Astrocyte (in vitro differentiated cells and primary cell): Measurements from ENCODE around the gene SCGB1D1. TPM values are rescaled to one million over a fixed set of nuclear protein-coding genes. Genes with fewer than 3 reads are reported as not detected.

ENCODE experiments used
- DNase-seq: peaks from one replicate; pipeline ENCODE4 v3.0.0-alpha.2; 2010; ENCODE audit warnings: low read depth
- FAIRE-seq: peaks from 2 replicates; lab custom pipeline; 2011; peaks lifted over from hg19 to GRCh38; lab: Jason Lieb, UNC
- H2AFZ ChIP-seq: 2 replicates; pipeline ENCODE4 v1.6.0; 2012; ENCODE audit warnings: low read depth, low read length, inconsistent platforms
- H3K27ac ChIP-seq: 2 replicates; pipeline ENCODE4 v1.5.1; 2011; ENCODE audit warnings: low read depth, low read length, inconsistent platforms
- H3K27me3 ChIP-seq: 2 replicates; pipeline ENCODE4 v1.6.0; 2011; ENCODE audit warnings: low read length, inconsistent platforms; ENCODE audit not compliant: insufficient read depth
- H3K36me3 ChIP-seq: 2 replicates; pipeline ENCODE4 v1.5.1; 2011; ENCODE audit warnings: low read length, inconsistent platforms; ENCODE audit not compliant: insufficient read depth
- H3K4me1 ChIP-seq: 2 replicates; pipeline ENCODE4 v1.5.1; 2011; ENCODE audit warnings: low read length, inconsistent platforms; ENCODE audit not compliant: insufficient read depth
- H3K4me2 ChIP-seq: 2 replicates; pipeline ENCODE4 v1.6.0; 2012; ENCODE audit warnings: low read length, inconsistent platforms
- H3K4me3 ChIP-seq: 2 replicates; pipeline ENCODE4 v1.5.1; 2011; ENCODE audit warnings: low read depth, mild to moderate bottlenecking, low read length, inconsistent platforms; ENCODE audit not compliant: insufficient read depth
- H3K79me2 ChIP-seq: 2 replicates; pipeline ENCODE4 v1.6.0; 2012; ENCODE audit warnings: mild to moderate bottlenecking, low read length, inconsistent platforms; ENCODE audit not compliant: insufficient read depth
- H3K9ac ChIP-seq: 2 replicates; pipeline ENCODE4 v1.6.0; 2012; ENCODE audit warnings: mild to moderate bottlenecking, low read length, inconsistent platforms
- H3K9me3 ChIP-seq: 2 replicates; pipeline ENCODE4 v1.5.1; 2012; ENCODE audit warnings: low read depth, mild to moderate bottlenecking, low read length, inconsistent platforms; ENCODE audit not compliant: insufficient read depth
- H4K20me1 ChIP-seq: 2 replicates; pipeline ENCODE4 v1.6.0; 2012; ENCODE audit warnings: low read length, inconsistent platforms; ENCODE audit not compliant: insufficient read depth
- H3K27ac Mint-ChIP-seq: one replicate; pipeline ENCODE4 v1.8.0; 2021; ENCODE audit warnings: mild to moderate bottlenecking, mixed read lengths; ENCODE audit not compliant: unreplicated experiment
- H3K27me3 Mint-ChIP-seq: one replicate; pipeline ENCODE4 v1.8.0; 2021; ENCODE audit warnings: low read depth, mixed read lengths; ENCODE audit not compliant: unreplicated experiment
- H3K36me3 Mint-ChIP-seq: one replicate; pipeline ENCODE4 v1.8.0; 2021; ENCODE audit warnings: low read depth, mixed read lengths; ENCODE audit not compliant: unreplicated experiment
- H3K4me1 Mint-ChIP-seq: one replicate; pipeline ENCODE4 v1.8.0; 2021; ENCODE audit warnings: low read depth, mixed read lengths; ENCODE audit not compliant: unreplicated experiment
- H3K4me3 Mint-ChIP-seq: one replicate; pipeline ENCODE4 v1.8.0; 2021; ENCODE audit warnings: mild to moderate bottlenecking, moderate library complexity, mixed read lengths; ENCODE audit not compliant: unreplicated experiment
- H3K9me3 Mint-ChIP-seq: one replicate; pipeline ENCODE4 v1.8.0; 2021; ENCODE audit warnings: mild to moderate bottlenecking, mixed read lengths; ENCODE audit not compliant: unreplicated experiment
- CTCF ChIP-seq: IDR thresholded peaks from 2 replicates; pipeline ENCODE4 v1.5.1; 2011; ENCODE audit warnings: low read depth, mild to moderate bottlenecking, inconsistent platforms, low read length, moderate library complexity; ENCODE audit not compliant: insufficient read depth
- EZH2 ChIP-seq: IDR thresholded peaks from 2 replicates; pipeline ENCODE4 v1.6.1; 2012; ENCODE audit warnings: mild to moderate bottlenecking, low read length, inconsistent platforms; ENCODE audit not compliant: insufficient read depth
- total RNA-seq: library from RNA; stranded (reverse); gene quantifications from 2 replicates; pipeline ENCODE4 v1.2.1, GENCODE V29; 2021

SCGB1D1 gene
- total RNA-seq, 1 donor from 2014 or later: not detected

DNA sequence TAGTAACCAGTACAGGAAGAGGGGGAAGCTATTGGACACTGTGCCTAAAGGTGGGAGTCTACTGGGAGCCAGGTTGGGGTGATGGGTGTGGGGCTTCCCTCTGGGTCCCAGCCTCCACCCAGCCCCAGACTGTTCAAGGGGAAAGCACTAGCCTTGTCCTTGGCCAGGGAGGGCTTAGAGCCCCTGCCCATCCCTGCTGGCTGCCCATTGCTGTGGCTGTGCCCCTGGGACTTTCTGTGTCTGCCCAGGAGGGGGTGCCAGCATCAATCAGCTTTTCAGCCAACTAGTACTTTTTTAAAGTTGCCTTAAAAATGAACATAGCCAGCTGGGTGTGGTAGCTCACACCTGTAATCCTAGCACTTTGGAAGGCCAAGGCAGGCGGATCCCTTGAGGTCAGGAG lies 46.3 kb upstream of the SCGB1D1 start:
- TF ChIP-seq CTCF (no peak), EZH2 (no peak)
- H3K36me3 Mint-ChIP-seq: peaks cover 11% of the 10 kb centered on the region
- Histone ChIP-seq H3K79me2 (peaks cover under 1% of the 10 kb centered on the region), H3K4me2 (no peak overlapping the region), H3K9me3 (no peaks in the 10 kb centered on the region), H3K4me3 (no peak overlapping the region), H3K27me3 (no peaks in the 10 kb centered on the region), H4K20me1 (no peaks in the 10 kb centered on the region), H3K36me3 (peaks cover 20% of the 10 kb centered on the region), H3K4me1 (no peaks in the 10 kb centered on the region), H2AFZ (no peak overlapping the region), H3K27ac (no peak overlapping the region), H3K9ac (no peak overlapping the region)
- no peak overlapping the region for H3K27ac Mint-ChIP-seq
- FAIRE-seq (no peak), DNase-seq (no peak)
- no peaks in the 10 kb centered on the region for H3K27me3 Mint-ChIP-seq
- H3K9me3 Mint-ChIP-seq: no peaks in the 10 kb centered on the region
- H3K4me1 Mint-ChIP-seq: no peaks in the 10 kb centered on the region
- no peak overlapping the region for H3K4me3 Mint-ChIP-seq

DNA sequence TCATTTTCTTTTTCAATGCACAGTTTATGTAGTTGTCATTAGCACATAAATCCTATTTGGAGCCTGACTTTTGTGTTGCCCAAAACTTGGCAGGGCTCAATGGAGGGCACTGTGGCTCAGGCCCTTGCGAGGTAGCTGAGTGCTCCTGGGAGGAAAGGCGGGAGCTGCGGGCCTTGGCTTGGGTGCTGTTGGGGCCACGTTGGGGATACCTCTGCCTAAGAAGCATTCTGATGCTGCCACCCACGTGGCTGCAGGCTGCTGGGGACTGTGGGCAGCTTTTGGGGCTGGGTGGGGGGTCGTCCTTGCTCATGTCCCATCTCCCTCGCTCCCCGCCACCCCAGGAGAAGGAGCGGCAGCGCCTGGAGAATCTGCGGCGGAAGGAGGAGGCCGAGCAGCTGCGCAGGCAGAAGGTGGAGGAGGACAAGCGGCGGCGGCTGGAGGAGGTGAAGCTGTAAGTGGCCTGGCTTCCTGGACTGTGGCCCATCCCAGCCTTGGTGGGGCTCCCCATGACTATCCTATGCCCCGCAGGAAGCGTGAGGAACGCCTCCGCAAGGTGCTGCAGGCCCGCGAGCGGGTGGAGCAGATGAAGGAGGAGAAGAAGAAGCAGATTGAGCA lies 45.3 kb upstream of the SCGB1D1 start:
- Mint-ChIP-seq H3K27ac (no peak overlapping the region), H3K4me3 (no peak overlapping the region)
- no peak overlapping the region for H3K9ac ChIP-seq

More for the DNA sequence above, 45.3 kb upstream of the SCGB1D1 start:
- Mint-ChIP-seq H3K9me3 (no peaks in the 10 kb centered on the region), H3K4me1 (no peaks in the 10 kb centered on the region), H3K36me3 (peaks cover 11% of the 10 kb centered on the region), H3K27me3 (no peaks in the 10 kb centered on the region)
- Histone ChIP-seq H3K36me3 (peaks cover 23% of the 10 kb centered on the region), H3K4me3 (no peak overlapping the region), H3K4me1 (no peaks in the 10 kb centered on the region), H3K79me2 (no peaks in the 10 kb centered on the region), H3K27me3 (no peaks in the 10 kb centered on the region), H3K9me3 (no peaks in the 10 kb centered on the region), H3K4me2 (no peak overlapping the region), H2AFZ (no peak overlapping the region), H4K20me1 (no peaks in the 10 kb centered on the region), H3K27ac (no peak overlapping the region)
- DNase-seq: no peak
- no peak for FAIRE-seq
- TF ChIP-seq CTCF (no peak), EZH2 (no peak)
